Measurements from ENCODE around the gene CCDC69.
A peak's percentile ranks its signal among the peaks of the same experiment; 100 is the strongest.
"Not testable (repeated sequence)": the region's sequence is repeated elsewhere in the genome, so short reads cannot be mapped to it uniquely, and the experiment has no call there.

Gene CCDC69

DNA sequence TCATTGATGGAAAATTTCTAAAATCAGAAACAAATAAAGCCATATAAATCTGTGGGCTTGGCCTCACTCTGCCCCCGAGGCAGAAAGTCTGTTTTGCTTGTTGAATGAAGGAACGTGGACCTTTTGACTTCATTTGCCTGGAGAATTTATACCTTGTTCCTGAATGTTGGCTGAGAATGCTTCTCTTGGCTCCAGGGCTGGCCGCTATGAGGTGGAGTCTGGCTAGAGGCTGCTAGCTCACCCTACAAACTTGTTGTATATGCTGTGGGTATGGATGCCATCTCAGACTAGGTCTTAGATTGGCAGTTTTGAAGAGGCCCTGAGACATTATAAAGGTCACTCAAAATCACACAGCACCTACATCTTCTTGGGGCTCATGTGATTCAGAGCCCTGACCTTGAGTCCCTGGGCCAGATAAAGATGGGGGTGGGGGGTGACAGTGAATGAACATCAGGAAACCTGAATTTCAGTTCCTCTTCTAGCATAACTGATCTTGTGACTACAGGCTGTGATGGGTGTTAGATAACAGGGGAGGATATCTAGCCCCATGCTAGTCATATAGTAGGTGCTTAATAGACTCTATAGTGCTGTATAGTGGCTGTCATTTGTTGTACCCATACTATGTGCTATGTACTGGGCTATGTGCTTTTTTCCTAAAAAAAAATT lies 31.9 kb upstream of the CCDC69 start:
- DNase-seq (ENCODE audit: insufficient read length) (peak; percentile 54), FAIRE-seq (peak; percentile 100)
- TF ChIP-seq POLR2AphosphoS5 (IDR thresholded peaks at IDR 0.05; ENCODE audit: low read depth, low read length): no peak
- TF ChIP-seq TAF1 (IDR thresholded peaks at IDR 0.05; ENCODE audit: borderline replicate concordance, low read depth, low read length): no peak
- TF ChIP-seq POLR2A (IDR thresholded peaks at IDR 0.05; ENCODE audit: low read depth, low read length): no peak

DNA sequence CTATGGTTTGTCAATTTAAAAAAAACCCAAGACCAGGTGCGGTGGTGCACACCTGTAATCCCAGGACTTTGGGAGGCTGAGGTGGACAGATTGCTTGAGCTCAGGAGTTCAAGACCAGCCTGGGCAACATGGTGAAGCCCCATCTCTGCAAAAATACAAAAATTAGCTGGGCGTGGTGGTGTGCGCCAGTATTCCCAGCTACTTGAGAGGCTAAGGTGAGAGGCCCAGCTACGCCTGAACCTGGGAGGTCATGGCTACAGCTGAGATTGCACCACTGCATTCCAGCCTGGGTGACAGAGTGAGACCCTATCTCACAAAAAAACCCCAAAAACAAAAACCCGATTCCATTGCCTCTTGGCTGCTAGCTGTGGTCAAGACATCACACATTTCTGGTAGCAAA lies 31.1 kb upstream of the CCDC69 start:
- DNase-seq (ENCODE audit: insufficient read length): not testable (repeated sequence)
- FAIRE-seq: peak; percentile 81

DNA sequence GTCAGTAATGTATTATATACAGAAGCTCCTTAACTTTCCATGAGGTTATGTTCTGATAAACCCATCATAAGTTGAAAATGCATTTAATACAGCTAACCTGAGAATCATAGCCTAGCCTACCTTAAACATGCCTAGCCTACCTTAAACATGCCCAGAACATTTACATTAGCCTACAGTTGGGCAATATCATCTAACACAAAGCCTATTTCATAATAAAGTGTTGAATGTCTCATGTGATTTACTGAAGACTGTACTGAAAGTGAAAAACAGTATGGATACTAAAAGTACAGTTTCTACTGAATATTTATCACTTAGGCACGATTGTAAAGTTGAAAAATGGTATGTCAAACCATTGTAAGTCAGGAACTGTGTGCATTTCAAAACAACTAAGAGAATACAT lies 30.7 kb upstream of the CCDC69 start:
- peak; percentile 92 for FAIRE-seq
- TF ChIP-seq TAF1 (IDR thresholded peaks at IDR 0.05; ENCODE audit: borderline replicate concordance, low read depth, low read length) (no peak), POLR2A (IDR thresholded peaks at IDR 0.05; ENCODE audit: low read depth, low read length) (no peak), POLR2AphosphoS5 (IDR thresholded peaks at IDR 0.05; ENCODE audit: low read depth, low read length) (no peak)
- no peak for DNase-seq (ENCODE audit: insufficient read length)

GRCh38 chr5:151253605-151253950 lies 29.7 kb upstream of the CCDC69 start:
- no peak for TF ChIP-seq POLR2A (IDR thresholded peaks at IDR 0.05; ENCODE audit: low read depth, low read length)
- TF ChIP-seq TAF1 (IDR thresholded peaks at IDR 0.05; ENCODE audit: borderline replicate concordance, low read depth, low read length): no peak
- TF ChIP-seq POLR2AphosphoS5 (IDR thresholded peaks at IDR 0.05; ENCODE audit: low read depth, low read length): no peak
- FAIRE-seq (no peak), DNase-seq (ENCODE audit: insufficient read length) (no peak)

DNA sequence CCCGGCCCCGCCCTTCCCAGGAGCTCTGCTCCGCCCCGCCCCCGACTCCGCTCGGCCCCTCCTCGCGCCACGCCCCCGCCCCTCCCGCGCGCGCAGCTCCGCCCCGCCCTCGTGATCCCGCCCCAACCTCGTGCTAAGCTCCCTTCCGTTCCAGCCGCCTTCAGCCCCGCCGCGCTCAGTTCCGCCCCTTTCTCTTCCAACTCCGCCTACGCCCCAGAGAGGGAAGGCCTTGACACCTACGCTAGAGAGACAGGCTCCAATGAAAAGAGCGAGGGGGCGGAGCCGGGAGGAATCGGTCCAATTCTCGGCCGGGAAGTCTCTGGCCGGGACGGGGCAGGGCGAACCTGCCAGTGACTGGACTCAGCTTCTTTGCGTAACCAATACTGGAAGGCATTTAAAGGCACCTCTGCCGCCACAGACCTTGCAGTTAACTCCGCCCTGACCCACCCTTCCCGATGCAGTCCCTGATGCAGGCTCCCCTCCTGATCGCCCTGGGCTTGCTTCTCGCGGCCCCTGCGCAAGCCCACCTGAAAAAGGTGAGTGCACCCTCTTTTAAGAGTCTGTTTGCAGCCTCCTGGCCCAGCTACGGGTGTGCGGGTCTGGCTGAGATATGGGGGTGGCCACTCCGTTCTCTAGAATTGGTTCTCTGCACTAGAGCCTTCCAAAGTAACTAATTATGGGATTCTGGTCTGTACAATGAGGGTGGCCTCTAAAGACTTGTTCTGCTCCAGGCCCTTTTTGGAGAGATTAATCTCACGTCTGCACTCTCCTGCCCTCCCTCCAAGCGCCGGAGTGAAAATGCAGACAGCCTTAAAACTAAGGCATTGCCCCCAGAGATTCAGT lies 29.1 kb upstream of the CCDC69 start, which contains the start of gene GM2A:
Gene GM2A (plus strand): TSS at position 424 of the 843 bp plus-strand sequence. CDS start 32 bp downstream, at position 456.
- peak; percentile 99 for FAIRE-seq
- TF ChIP-seq POLR2AphosphoS5 (IDR thresholded peaks at IDR 0.05; ENCODE audit: low read depth, low read length) (peak; percentile 97), TAF1 (IDR thresholded peaks at IDR 0.05; ENCODE audit: borderline replicate concordance, low read depth, low read length) (peak; percentile 65; the same call in 1 of the 2 replicates), POLR2A (IDR thresholded peaks at IDR 0.05; ENCODE audit: low read depth, low read length) (peak; percentile 97)

DNA sequence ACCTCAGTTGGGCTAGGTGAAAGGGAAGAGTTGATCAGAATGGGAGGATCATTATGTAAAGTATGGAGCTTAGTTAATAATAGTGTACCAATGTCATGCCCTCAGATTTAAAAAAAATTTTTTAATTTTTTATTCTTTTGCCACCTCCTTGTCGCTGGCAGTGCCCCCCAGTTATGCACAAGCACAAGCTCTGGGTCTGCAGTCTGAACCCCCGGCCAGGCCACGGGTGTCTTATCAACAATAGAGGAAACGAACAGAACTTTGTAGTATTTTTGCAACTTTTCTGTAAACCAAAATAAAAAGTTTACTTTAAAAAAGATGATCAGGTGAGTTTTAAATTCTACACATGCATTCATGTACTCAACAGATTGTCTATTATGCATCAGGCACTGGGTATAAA lies 27.7 kb upstream of the CCDC69 start:
- DNase-seq (ENCODE audit: insufficient read length) (no peak), FAIRE-seq (no peak)
- TF ChIP-seq POLR2A (IDR thresholded peaks at IDR 0.05; ENCODE audit: low read depth, low read length) (no peak), TAF1 (IDR thresholded peaks at IDR 0.05; ENCODE audit: borderline replicate concordance, low read depth, low read length) (no peak), POLR2AphosphoS5 (IDR thresholded peaks at IDR 0.05; ENCODE audit: low read depth, low read length) (no peak)

More for the DNA sequence above, 29.1 kb upstream of the CCDC69 start, which contains the start of gene GM2A:
- DNase-seq (ENCODE audit: insufficient read length): peak; percentile 81

DNA sequence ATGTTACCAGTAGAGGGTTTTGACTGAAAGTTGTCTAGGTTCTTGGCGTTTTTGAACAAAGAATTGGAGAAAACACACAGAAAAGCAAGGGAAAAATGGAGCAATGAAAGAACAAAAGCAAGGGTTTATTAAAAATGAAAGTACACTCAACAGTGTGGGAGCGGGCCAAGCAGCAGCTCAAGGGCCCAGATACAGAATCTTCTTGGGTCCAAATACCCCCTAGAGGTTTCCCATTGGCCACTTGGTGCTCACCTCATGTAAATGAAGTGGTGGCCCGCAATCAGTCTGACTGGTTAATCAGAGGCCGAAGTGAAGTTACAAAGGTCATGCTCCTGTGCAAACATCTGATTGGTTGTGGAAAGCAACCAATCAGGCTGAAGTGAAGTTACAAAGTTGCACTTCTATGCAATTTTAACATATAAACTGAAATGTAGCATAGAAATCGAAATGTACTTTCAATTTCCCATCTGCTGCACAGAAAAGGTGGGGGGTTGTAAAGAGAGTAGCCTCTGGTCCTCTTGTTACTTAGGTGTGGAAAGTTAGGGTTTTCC lies 27.2 kb upstream of the CCDC69 start:
- FAIRE-seq: peak; percentile 65
- DNase-seq (ENCODE audit: insufficient read length): no peak
- TF ChIP-seq POLR2AphosphoS5 (IDR thresholded peaks at IDR 0.05; ENCODE audit: low read depth, low read length) (no peak), TAF1 (IDR thresholded peaks at IDR 0.05; ENCODE audit: borderline replicate concordance, low read depth, low read length) (no peak), POLR2A (IDR thresholded peaks at IDR 0.05; ENCODE audit: low read depth, low read length) (no peak)

DNA sequence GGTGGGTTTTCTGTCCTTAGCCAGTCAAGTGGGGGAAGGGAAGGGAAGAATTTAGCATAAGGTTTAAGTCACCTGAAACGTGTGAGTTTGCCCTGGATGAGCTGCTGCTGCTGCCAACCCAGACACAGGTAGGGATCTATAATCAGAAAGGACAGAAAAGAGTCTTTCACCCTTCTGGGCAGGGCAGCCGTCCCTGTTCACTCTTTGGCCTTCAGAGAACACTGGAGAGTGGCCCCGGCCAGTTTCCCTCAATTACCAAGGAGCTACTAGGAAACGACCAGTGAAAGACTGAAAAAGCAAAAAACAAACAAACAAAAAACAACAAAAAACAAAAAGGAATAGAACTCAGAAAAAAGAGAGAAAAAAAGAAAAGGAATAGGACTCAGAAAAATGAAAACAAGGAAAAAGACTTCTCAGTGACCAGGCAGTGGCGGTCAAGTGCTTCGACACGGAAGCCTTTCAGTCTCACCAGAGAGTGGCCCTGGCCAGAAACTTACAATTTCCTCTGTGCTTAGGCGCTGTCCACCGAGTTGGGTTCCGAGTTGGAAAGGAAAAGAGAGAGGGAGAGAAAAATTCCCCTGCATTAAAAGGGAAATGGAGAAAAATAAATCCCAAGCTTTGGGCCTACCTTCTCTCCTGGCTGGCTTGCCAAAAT lies 26.6 kb upstream of the CCDC69 start:
- no peak for TF ChIP-seq POLR2A (IDR thresholded peaks at IDR 0.05; ENCODE audit: low read depth, low read length)
- TF ChIP-seq POLR2AphosphoS5 (IDR thresholded peaks at IDR 0.05; ENCODE audit: low read depth, low read length): no peak
- no peak for TF ChIP-seq TAF1 (IDR thresholded peaks at IDR 0.05; ENCODE audit: borderline replicate concordance, low read depth, low read length)

GRCh38 chr5:151249281-151249680 lies 25.4 kb upstream of the CCDC69 start:
- no peak for TF ChIP-seq TAF1 (IDR thresholded peaks at IDR 0.05; ENCODE audit: borderline replicate concordance, low read depth, low read length)
- TF ChIP-seq POLR2AphosphoS5 (IDR thresholded peaks at IDR 0.05; ENCODE audit: low read depth, low read length): no peak
- no peak for TF ChIP-seq POLR2A (IDR thresholded peaks at IDR 0.05; ENCODE audit: low read depth, low read length)
- no peak for FAIRE-seq
- DNase-seq (ENCODE audit: insufficient read length): no peak

More for the DNA sequence above, 26.6 kb upstream of the CCDC69 start:
- DNase-seq (ENCODE audit: insufficient read length): no peak
- no peak for FAIRE-seq

DNA sequence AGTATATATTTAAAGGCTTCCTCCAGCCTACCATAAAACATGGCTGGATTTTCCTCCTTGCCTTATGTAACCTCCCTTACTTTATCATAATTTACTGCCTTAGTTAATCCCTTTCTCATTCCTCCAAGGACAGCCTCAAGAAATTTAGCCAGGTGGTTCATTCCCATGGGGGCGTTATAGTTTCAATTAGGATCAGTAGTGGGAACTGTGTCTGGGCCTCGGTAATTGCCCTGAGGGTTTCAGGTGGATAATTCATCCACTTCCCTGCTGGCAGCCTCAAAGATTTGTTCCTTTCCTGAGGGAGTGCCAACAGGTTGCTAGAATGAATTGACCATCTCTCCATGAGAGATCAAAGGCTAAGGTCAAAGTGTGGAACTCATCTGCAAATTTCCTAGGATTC lies 24.8 kb upstream of the CCDC69 start:
- FAIRE-seq (no peak), DNase-seq (ENCODE audit: insufficient read length) (no peak)
- TF ChIP-seq TAF1 (IDR thresholded peaks at IDR 0.05; ENCODE audit: borderline replicate concordance, low read depth, low read length): no peak
- TF ChIP-seq POLR2AphosphoS5 (IDR thresholded peaks at IDR 0.05; ENCODE audit: low read depth, low read length): no peak
- TF ChIP-seq POLR2A (IDR thresholded peaks at IDR 0.05; ENCODE audit: low read depth, low read length): no peak

GRCh38 chr5:151245680-151246219 lies 21.9 kb upstream of the CCDC69 start:
- TF ChIP-seq TAF1 (IDR thresholded peaks at IDR 0.05; ENCODE audit: borderline replicate concordance, low read depth, low read length): no peak
- TF ChIP-seq POLR2A (IDR thresholded peaks at IDR 0.05; ENCODE audit: low read depth, low read length): no peak
- TF ChIP-seq POLR2AphosphoS5 (IDR thresholded peaks at IDR 0.05; ENCODE audit: low read depth, low read length): no peak
- no peak for DNase-seq (ENCODE audit: insufficient read length)
- FAIRE-seq: no peak
